SJCRH30 (cell line): ENCODE data around the gene PHRF1. TPM values are rescaled to one million over a fixed set of nuclear protein-coding genes. Genes with fewer than 3 reads are reported as not detected.

Experiments used
- DNase-seq, 2 experiments: peaks; one replicate each; pipeline ENCODE4 v3.0.0-alpha.2; 2015 to 2020
- H3K27ac ChIP-seq: fragments of 250-450 bp; sonication (Bioruptor Pico); 2 replicates; pipeline ENCODE4 v1.5.1; 2020; ENCODE audit warnings: mild to moderate bottlenecking, moderate library complexity
- H3K27me3 ChIP-seq: fragments of 250-450 bp; sonication (Bioruptor Pico); 2 replicates; pipeline ENCODE4 v1.5.1; 2020; ENCODE audit warnings: mild to moderate bottlenecking, moderate library complexity
- H3K36me3 ChIP-seq: fragments of 250-450 bp; sonication (Bioruptor Pico); 2 replicates; pipeline ENCODE4 v1.5.1; 2020; ENCODE audit warnings: mild to moderate bottlenecking, moderate library complexity
- H3K4me1 ChIP-seq: fragments of 250-450 bp; sonication (Bioruptor Pico); 2 replicates; pipeline ENCODE4 v1.5.1; 2020; ENCODE audit warnings: mild to moderate bottlenecking, moderate library complexity
- H3K4me3 ChIP-seq: fragments of 250-450 bp; sonication (Bioruptor Pico); 2 replicates; pipeline ENCODE4 v1.5.1; 2020; ENCODE audit warnings: mild to moderate bottlenecking, moderate library complexity
- H3K9me3 ChIP-seq: fragments of 250-450 bp; sonication (Bioruptor Pico); replicated peaks from 2 replicates; pipeline ENCODE4 v1.5.1; 2020; ENCODE audit warnings: mild to moderate bottlenecking, moderate library complexity
- total RNA-seq: library from RNA; depleted of rRNA; stranded (reverse); fragments of >200 nt; shearing (Covaris generic); gene quantifications from 2 replicates; pipeline ENCODE4 v1.2.3, GENCODE V29; 2014

Gene PHRF1
- total RNA-seq, 1 experiment from 2014 or later, result 34.3 TPM

DNA sequence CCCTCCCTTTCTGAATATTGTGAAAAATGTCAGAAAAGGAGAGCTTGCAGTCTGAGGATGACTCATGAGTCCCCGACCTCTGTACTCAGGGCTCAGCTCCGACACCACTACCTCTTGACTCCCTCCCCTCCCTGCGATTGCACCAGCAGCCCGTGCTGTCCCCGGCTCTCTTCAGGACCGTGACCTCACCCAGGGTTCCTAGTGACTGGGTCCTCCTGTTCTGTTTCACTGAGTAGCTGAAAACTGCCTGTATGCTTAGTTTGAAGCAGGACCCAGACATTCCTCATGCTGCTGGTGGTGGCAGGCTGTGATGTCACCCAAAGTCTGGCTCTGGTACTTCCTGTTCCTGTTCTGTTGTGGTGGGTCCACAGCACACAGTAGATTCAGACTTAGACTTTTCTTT lies 11.7 kb downstream of the PHRF1 start:
- Histone ChIP-seq H3K4me3 (no peak overlapping the region), H3K27me3 (no peaks in the 10 kb centered on the region), H3K9me3 (no peaks in the 10 kb centered on the region), H3K36me3 (peaks cover 70% of the 10 kb centered on the region), H3K27ac (no peak overlapping the region), H3K4me1 (no peaks in the 10 kb centered on the region)
- DNase-seq, result no peak

DNA sequence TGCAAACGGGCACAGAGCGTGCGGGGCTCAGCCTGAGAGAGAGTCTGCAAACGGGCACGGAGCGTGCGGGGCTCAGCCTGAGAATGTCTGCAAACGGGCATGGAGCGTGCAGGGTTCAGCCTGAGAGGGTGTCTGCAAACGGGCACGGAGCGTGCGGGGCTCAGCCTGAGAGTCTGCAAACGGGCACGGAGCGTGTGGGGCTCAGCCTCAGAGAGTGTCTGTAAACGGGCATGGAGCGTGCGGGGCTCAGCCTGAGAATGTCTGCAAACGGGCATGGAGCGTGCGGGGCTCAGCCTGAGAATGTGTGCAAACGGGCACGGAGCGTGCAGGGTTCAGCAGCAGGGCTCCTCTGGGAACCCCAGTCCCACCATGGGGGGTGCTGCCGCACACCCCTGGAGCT lies 13.5 kb downstream of the PHRF1 start:
- no peaks in the 10 kb centered on the region for H3K27me3 ChIP-seq
- H3K4me3 ChIP-seq, result no peak overlapping the region
- H3K4me1 ChIP-seq, result no peaks in the 10 kb centered on the region
- DNase-seq, result no peak
- no peaks in the 10 kb centered on the region for H3K9me3 ChIP-seq
- H3K27ac ChIP-seq, result no peak overlapping the region
- peaks cover 76% of the 10 kb centered on the region for H3K36me3 ChIP-seq

GRCh38 chr11:590997-591396 lies 14.7 kb downstream of the PHRF1 start:
- Histone ChIP-seq H3K9me3 (no peaks in the 10 kb centered on the region), H3K4me3 (no peak overlapping the region), H3K27me3 (no peaks in the 10 kb centered on the region), H3K36me3 (peaks cover 83% of the 10 kb centered on the region), H3K4me1 (no peaks in the 10 kb centered on the region), H3K27ac (no peak overlapping the region)
- no peak for DNase-seq

DNA sequence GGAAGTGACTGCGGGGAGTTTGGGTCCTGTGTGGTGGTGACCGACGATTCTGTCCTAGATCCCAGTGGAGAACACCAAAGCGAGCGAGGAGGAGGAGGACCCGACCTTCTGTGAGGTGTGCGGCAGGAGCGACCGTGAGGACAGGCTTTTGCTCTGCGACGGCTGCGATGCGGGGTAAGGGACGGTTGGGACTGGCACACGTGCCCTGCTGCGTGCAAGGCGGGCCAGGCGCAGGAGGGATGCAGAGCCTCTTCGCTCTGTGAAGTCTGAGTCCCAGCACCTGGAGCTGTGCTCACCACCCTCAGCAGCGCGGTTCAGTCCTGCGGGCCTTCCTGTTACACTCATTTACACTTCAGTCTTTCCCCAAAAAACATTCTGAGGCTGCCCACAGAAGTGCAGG lies 16.2 kb downstream of the PHRF1 start:
- Histone ChIP-seq H3K4me3 (no peak overlapping the region), H3K36me3 (peaks cover 81% of the 10 kb centered on the region)

GRCh38 chr11:592918-593317 lies 16.6 kb downstream of the PHRF1 start:
- Histone ChIP-seq H3K4me3 (no peak overlapping the region), H3K36me3 (peaks cover 79% of the 10 kb centered on the region), H3K9me3 (no peaks in the 10 kb centered on the region), H3K27me3 (no peaks in the 10 kb centered on the region), H3K4me1 (no peaks in the 10 kb centered on the region), H3K27ac (no peak overlapping the region)
- DNase-seq, result no peak

More for the DNA sequence above, 16.2 kb downstream of the PHRF1 start:
- Histone ChIP-seq H3K4me1 (no peaks in the 10 kb centered on the region), H3K27ac (no peak overlapping the region), H3K9me3 (no peaks in the 10 kb centered on the region), H3K27me3 (no peaks in the 10 kb centered on the region)
- DNase-seq, result no peak

GRCh38 chr11:593347-593746 lies 17.1 kb downstream of the PHRF1 start:
- Histone ChIP-seq H3K4me3 (no peak overlapping the region), H3K9me3 (no peaks in the 10 kb centered on the region), H3K36me3 (peaks cover 79% of the 10 kb centered on the region)

GRCh38 chr11:595400-595799 lies 19.1 kb downstream of the PHRF1 start:
- DNase-seq, result no peak
- Histone ChIP-seq H3K27ac (no peak overlapping the region), H3K4me3 (no peak overlapping the region), H3K4me1 (no peaks in the 10 kb centered on the region), H3K27me3 (no peaks in the 10 kb centered on the region), H3K36me3 (peaks cover 78% of the 10 kb centered on the region), H3K9me3 (no peaks in the 10 kb centered on the region)

More at GRCh38 chr11:593347-593746, 17.1 kb downstream of the PHRF1 start:
- Histone ChIP-seq H3K27ac (no peak overlapping the region), H3K4me1 (no peaks in the 10 kb centered on the region), H3K27me3 (no peaks in the 10 kb centered on the region)
- DNase-seq, result no peak

- H3K4me3 ChIP-seq, result no peak overlapping the region
- H3K4me1 ChIP-seq, result no peaks in the 10 kb centered on the region
- H3K27ac ChIP-seq, result no peak overlapping the region
- no peak for DNase-seq
- H3K36me3 ChIP-seq, result peaks cover 77% of the 10 kb centered on the region
- no peaks in the 10 kb centered on the region for H3K27me3 ChIP-seq
- H3K9me3 ChIP-seq, result no peaks in the 10 kb centered on the region
Observed at GRCh38 chr11:596374-596773, 20.1 kb downstream of the PHRF1 start.

GRCh38 chr11:597166-597725 lies 21.0 kb downstream of the PHRF1 start:
- Histone ChIP-seq H3K36me3 (peaks cover 80% of the 10 kb centered on the region), H3K27me3 (no peaks in the 10 kb centered on the region), H3K4me3 (no peak overlapping the region), H3K4me1 (no peaks in the 10 kb centered on the region), H3K27ac (no peak overlapping the region), H3K9me3 (no peaks in the 10 kb centered on the region)
- no peak for DNase-seq

GRCh38 chr11:598005-598680 lies 21.9 kb downstream of the PHRF1 start:
- no peak for DNase-seq
- H3K36me3 ChIP-seq, result peaks cover 78% of the 10 kb centered on the region
- no peak overlapping the region for H3K4me3 ChIP-seq
- H3K27me3 ChIP-seq, result no peaks in the 10 kb centered on the region
- H3K27ac ChIP-seq, result no peak overlapping the region
- H3K4me1 ChIP-seq, result no peaks in the 10 kb centered on the region
- no peaks in the 10 kb centered on the region for H3K9me3 ChIP-seq

GRCh38 chr11:601573-602245 lies 25.4 kb downstream of the PHRF1 start:
- H3K27ac ChIP-seq, result no peak overlapping the region
- H3K36me3 ChIP-seq, result peaks cover 76% of the 10 kb centered on the region
- no peaks in the 10 kb centered on the region for H3K9me3 ChIP-seq
- H3K27me3 ChIP-seq, result no peaks in the 10 kb centered on the region
- no peaks in the 10 kb centered on the region for H3K4me1 ChIP-seq
- H3K4me3 ChIP-seq, result no peak overlapping the region
- no peak for DNase-seq

- no peak for DNase-seq
- H3K9me3 ChIP-seq, result no peaks in the 10 kb centered on the region
- no peaks in the 10 kb centered on the region for H3K27me3 ChIP-seq
- H3K36me3 ChIP-seq, result peaks cover 82% of the 10 kb centered on the region
- H3K4me3 ChIP-seq, result no peak overlapping the region
- H3K4me1 ChIP-seq, result no peaks in the 10 kb centered on the region
- no peak overlapping the region for H3K27ac ChIP-seq
Observed at GRCh38 chr11:603154-603553, 26.9 kb downstream of the PHRF1 start.

GRCh38 chr11:605286-606129 lies 29.2 kb downstream of the PHRF1 start:
- Histone ChIP-seq H3K27ac (no peak overlapping the region), H3K4me1 (no peaks in the 10 kb centered on the region), H3K9me3 (no peaks in the 10 kb centered on the region), H3K36me3 (peaks cover 84% of the 10 kb centered on the region), H3K27me3 (no peaks in the 10 kb centered on the region), H3K4me3 (no peak overlapping the region)
- no peak for DNase-seq

- DNase-seq, result no peak
- H3K36me3 ChIP-seq, result peaks cover 84% of the 10 kb centered on the region
- H3K27me3 ChIP-seq, result no peaks in the 10 kb centered on the region
- H3K4me3 ChIP-seq, result no peak overlapping the region
- peaks cover 6% of the 10 kb centered on the region for H3K4me1 ChIP-seq
- H3K27ac ChIP-seq, result no peak overlapping the region
- H3K9me3 ChIP-seq, result no peaks in the 10 kb centered on the region
Observed at GRCh38 chr11:606245-606644, 30.0 kb downstream of the PHRF1 start.
